ENCODE measurements around the gene MAGI2.
"Not testable (repeated sequence)": the region's sequence is repeated elsewhere in the genome, so short reads cannot be mapped to it uniquely, and the experiment has no call there.

The MAGI2 gene

DNA sequence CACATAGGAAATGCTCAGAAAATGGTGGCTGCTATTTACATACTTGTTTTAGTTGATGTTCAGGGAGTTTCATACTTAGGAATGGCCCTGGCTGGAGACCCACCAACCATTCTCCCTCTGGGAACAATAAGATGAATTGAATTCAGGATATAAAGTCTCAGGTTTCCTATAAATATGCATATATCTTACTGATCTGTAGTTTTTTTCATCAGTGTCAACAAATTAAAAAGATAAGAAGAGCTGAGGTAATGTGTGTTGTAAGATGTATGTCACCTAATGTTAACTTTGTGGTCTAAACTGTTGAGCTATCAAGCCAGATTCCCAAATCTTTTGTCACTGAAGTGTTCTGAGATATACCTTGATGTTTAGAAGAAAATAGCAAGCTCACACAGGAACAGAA lies 457.5 kb downstream of the MAGI2 start:
- H3K4me3 ChIP-seq (ENCODE audit: low read depth, low read length), result no peak overlapping the region
- no peak overlapping the region for H3K9ac ChIP-seq (ENCODE audit: low read length)
- H3K4me1 ChIP-seq (ENCODE audit: control insufficient read depth, insufficient read depth, low read length), result no peaks in the 10 kb centered on the region
- no peaks in the 10 kb centered on the region for H3K36me3 ChIP-seq (ENCODE audit: control insufficient read depth, insufficient read depth, low read length)
- no peaks in the 10 kb centered on the region for H3K27me3 ChIP-seq (ENCODE audit: control insufficient read depth, insufficient read depth, low read length)
- H3K9me3 ChIP-seq (ENCODE audit: control insufficient read depth, insufficient read depth, low read depth, low read length), result no peaks in the 10 kb centered on the region
- no peak overlapping the region for H3K27ac ChIP-seq (ENCODE audit: low read depth, low read length)

DNA sequence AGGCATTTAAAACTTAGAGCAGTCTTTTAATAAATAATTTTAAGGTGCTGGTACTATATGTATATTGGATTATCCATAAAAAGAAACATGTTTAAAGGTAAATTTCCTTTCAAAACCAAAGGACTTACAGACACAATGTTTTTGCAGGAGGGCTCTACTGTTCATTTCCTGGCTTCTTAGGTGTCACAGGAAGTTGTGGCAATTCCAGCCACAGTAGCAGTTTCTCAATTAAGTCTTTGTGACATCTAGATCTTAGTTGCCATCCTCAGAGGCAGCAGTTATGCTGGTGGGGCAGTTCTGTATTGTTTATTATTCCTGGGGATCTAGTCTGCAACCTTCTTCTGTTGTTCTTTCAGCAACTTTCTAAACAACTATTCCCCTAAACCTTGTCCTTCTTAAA lies 460.1 kb downstream of the MAGI2 start:
- no peaks in the 10 kb centered on the region for H3K27me3 ChIP-seq (ENCODE audit: control insufficient read depth, insufficient read depth, low read length)
- no peaks in the 10 kb centered on the region for H3K36me3 ChIP-seq (ENCODE audit: control insufficient read depth, insufficient read depth, low read length)
- no peaks in the 10 kb centered on the region for H3K9me3 ChIP-seq (ENCODE audit: control insufficient read depth, insufficient read depth, low read depth, low read length)
- no peak overlapping the region for H3K9ac ChIP-seq (ENCODE audit: low read length)
- no peak overlapping the region for H3K27ac ChIP-seq (ENCODE audit: low read depth, low read length)
- no peaks in the 10 kb centered on the region for H3K4me1 ChIP-seq (ENCODE audit: control insufficient read depth, insufficient read depth, low read length)
- no peak overlapping the region for H3K4me3 ChIP-seq (ENCODE audit: low read depth, low read length)

DNA sequence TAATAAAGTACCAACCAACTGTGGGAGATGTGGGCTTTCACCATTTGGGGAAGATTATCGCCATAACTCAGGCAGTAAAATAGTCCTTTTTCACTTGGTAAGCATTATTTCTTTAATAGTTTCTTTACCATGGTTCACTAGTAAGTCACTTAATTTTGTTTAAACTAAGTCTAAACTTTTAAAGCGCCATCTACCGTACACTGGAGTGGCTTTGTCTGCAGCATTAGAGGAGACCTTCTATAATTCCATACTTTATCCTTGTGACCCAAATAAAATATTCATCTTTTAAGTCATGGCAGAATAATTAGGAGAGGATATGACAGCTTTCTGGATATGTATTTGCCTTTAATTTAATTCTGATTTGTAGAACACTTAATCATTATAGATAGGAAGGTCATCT lies 468.0 kb downstream of the MAGI2 start:
- Histone ChIP-seq H3K27me3 (ENCODE audit: control insufficient read depth, insufficient read depth, low read length) (no peaks in the 10 kb centered on the region), H3K9ac (ENCODE audit: low read length) (no peak overlapping the region), H3K36me3 (ENCODE audit: control insufficient read depth, insufficient read depth, low read length) (no peaks in the 10 kb centered on the region), H3K9me3 (ENCODE audit: control insufficient read depth, insufficient read depth, low read depth, low read length) (no peaks in the 10 kb centered on the region), H3K27ac (ENCODE audit: low read depth, low read length) (no peak overlapping the region), H3K4me3 (ENCODE audit: low read depth, low read length) (no peak overlapping the region), H3K4me1 (ENCODE audit: control insufficient read depth, insufficient read depth, low read length) (no peaks in the 10 kb centered on the region)

DNA sequence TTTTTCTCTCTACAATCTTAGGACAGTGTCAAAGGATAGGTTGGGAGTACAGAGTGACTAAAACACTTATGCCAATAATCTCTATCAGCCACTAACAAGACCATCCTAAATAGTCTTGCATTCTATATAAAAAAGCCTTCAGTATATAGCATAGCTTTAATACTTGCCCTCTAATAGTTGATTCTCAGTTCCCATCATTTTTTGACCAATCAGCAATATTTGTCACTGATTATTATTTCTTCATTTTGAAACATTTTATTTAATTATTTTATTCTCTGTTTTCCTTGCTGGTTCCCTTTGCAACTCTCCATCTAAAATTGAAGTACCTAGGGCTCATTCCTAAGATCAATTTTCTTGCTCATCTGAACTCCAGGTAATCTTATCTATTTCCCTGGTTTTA lies 470.0 kb downstream of the MAGI2 start:
- Histone ChIP-seq H3K9ac (ENCODE audit: low read length) (no peak overlapping the region), H3K4me1 (ENCODE audit: control insufficient read depth, insufficient read depth, low read length) (no peaks in the 10 kb centered on the region), H3K9me3 (ENCODE audit: control insufficient read depth, insufficient read depth, low read depth, low read length) (no peaks in the 10 kb centered on the region), H3K27ac (ENCODE audit: low read depth, low read length) (no peak overlapping the region), H3K27me3 (ENCODE audit: control insufficient read depth, insufficient read depth, low read length) (no peaks in the 10 kb centered on the region), H3K36me3 (ENCODE audit: control insufficient read depth, insufficient read depth, low read length) (no peaks in the 10 kb centered on the region), H3K4me3 (ENCODE audit: low read depth, low read length) (no peak overlapping the region)

DNA sequence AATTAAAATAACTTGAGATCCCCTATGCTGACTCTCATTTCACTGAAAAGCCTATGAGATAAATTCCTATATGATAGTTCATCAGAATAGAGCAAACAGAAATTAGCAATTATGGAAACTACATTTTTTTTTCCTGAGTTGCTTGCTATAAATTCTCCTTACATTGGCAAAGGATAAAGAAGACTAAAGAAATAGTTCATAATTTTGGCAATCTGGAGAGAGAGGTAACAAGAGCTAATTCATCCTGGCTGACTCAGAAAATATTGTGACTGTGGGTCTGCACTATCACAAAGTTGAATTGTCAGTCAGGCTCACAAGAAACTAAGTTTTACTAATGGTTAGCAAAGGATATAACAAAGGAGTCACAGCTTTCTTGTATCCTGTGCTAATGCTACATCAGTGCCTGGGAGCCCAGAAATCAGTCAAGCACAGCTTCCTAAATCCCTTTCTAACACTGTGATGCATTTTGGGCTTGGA lies 483.0 kb downstream of the MAGI2 start:
- Histone ChIP-seq H3K4me3 (ENCODE audit: low read depth, low read length) (no peak overlapping the region), H3K27ac (ENCODE audit: low read depth, low read length) (no peak overlapping the region), H3K4me1 (ENCODE audit: control insufficient read depth, insufficient read depth, low read length) (peaks cover 8% of the 10 kb centered on the region; the same call in 1 of the 2 replicates), H3K36me3 (ENCODE audit: control insufficient read depth, insufficient read depth, low read length) (no peaks in the 10 kb centered on the region), H3K9ac (ENCODE audit: low read length) (no peak overlapping the region), H3K27me3 (ENCODE audit: control insufficient read depth, insufficient read depth, low read length) (no peaks in the 10 kb centered on the region), H3K9me3 (ENCODE audit: control insufficient read depth, insufficient read depth, low read depth, low read length) (no peaks in the 10 kb centered on the region)

DNA sequence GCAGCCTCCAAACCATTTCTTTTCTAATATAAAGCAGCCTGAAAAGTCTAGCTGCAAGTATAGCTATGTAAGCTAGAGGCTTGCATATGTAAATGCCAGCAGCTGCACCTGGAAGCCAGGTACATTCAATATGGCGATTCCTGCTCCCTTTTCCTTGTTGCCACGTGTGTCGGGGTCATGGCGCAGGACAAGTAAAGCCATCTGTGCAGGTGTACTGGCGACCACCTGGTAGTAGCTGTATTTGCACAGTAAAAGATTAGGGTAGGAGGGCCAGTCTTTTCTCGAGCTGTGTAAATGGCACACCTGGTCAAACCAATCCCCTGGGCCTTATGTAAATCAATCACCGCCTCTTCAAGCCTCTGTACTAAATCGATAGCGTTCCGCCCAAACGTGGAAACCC lies 484.5 kb downstream of the MAGI2 start:
- H3K4me1 ChIP-seq (ENCODE audit: control insufficient read depth, insufficient read depth, low read length), result peaks cover 8% of the 10 kb centered on the region; the same call in 1 of the 2 replicates
- H3K9ac ChIP-seq (ENCODE audit: low read length), result no peak overlapping the region
- H3K27me3 ChIP-seq (ENCODE audit: control insufficient read depth, insufficient read depth, low read length), result no peaks in the 10 kb centered on the region
- no peaks in the 10 kb centered on the region for H3K36me3 ChIP-seq (ENCODE audit: control insufficient read depth, insufficient read depth, low read length)
- no peak overlapping the region for H3K27ac ChIP-seq (ENCODE audit: low read depth, low read length)
- H3K9me3 ChIP-seq (ENCODE audit: control insufficient read depth, insufficient read depth, low read depth, low read length), result no peaks in the 10 kb centered on the region
- H3K4me3 ChIP-seq (ENCODE audit: low read depth, low read length), result no peak overlapping the region

DNA sequence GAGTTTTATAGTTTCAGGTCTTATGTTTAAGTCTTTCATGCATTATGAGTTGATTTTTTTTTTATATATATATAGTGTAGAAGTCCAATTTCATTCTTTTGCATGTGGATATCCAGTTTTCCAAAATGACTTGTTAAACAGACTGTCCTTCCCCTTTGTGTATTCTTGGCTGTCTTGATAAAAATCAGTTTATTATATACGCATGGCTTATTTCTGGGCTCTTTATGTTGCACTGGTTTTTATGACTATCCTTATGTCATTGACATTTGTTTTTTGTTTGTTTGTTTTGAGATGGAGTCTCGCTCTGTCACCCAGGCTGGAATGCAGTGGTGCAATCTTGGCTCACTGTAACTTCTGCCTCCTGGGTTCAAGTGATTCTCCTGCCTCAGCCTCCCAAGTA lies 485.9 kb downstream of the MAGI2 start:
- not testable (repeated sequence) for H3K36me3 ChIP-seq (ENCODE audit: control insufficient read depth, insufficient read depth, low read length); H3K4me1 ChIP-seq (ENCODE audit: control insufficient read depth, insufficient read depth, low read length); H3K27ac ChIP-seq (ENCODE audit: low read depth, low read length); H3K9ac ChIP-seq (ENCODE audit: low read length); H3K4me3 ChIP-seq (ENCODE audit: low read depth, low read length); H3K27me3 ChIP-seq (ENCODE audit: control insufficient read depth, insufficient read depth, low read length); H3K9me3 ChIP-seq (ENCODE audit: control insufficient read depth, insufficient read depth, low read depth, low read length)

DNA sequence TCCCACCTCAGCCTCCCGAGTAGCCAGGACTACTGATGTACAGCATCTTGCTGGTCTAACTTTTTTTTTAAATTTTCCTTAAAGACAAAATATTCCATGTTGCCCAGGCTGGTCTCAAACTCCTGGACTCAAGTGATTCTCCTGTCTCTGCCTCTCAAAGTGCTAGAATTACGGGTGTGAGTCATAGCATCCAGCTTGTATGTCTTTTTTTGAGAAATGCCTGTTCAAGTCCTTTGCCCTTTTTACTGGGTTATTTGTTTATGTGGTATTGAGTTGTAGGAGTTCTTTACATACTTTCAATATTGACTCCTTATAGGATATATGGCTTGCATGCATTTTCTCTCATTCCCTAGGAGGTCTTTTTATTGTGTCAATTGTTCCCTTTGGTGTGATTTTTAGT lies 486.4 kb downstream of the MAGI2 start:
- Histone ChIP-seq H3K36me3 (ENCODE audit: control insufficient read depth, insufficient read depth, low read length) (no peaks in the 10 kb centered on the region), H3K27ac (ENCODE audit: low read depth, low read length) (no peak overlapping the region), H3K9ac (ENCODE audit: low read length) (no peak overlapping the region), H3K4me1 (ENCODE audit: control insufficient read depth, insufficient read depth, low read length) (peaks cover 8% of the 10 kb centered on the region; the same call in 1 of the 2 replicates), H3K27me3 (ENCODE audit: control insufficient read depth, insufficient read depth, low read length) (no peaks in the 10 kb centered on the region), H3K9me3 (ENCODE audit: control insufficient read depth, insufficient read depth, low read depth, low read length) (no peaks in the 10 kb centered on the region), H3K4me3 (ENCODE audit: low read depth, low read length) (no peak overlapping the region)

DNA sequence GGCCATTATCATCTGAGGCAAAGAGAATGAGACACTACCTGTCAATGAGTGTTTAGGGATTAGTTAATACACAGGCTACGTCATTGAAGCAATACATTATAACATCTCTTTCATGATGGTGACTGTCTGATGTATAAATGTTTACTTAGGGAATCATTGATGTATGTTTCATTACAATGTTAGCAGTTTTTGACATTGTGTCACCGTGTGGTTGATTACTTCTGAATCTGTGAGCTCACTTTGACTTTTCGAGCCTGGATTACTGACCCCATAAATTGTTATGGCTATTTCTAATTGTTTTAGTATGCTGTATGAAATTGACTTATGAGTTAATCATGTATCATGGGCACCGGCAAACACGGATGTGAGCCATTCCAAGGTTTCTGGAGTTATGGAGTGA lies 494.0 kb downstream of the MAGI2 start:
- no peaks in the 10 kb centered on the region for H3K27me3 ChIP-seq (ENCODE audit: control insufficient read depth, insufficient read depth, low read length)
- no peak overlapping the region for H3K9ac ChIP-seq (ENCODE audit: low read length)
- H3K4me1 ChIP-seq (ENCODE audit: control insufficient read depth, insufficient read depth, low read length), result no peaks in the 10 kb centered on the region
- no peak overlapping the region for H3K27ac ChIP-seq (ENCODE audit: low read depth, low read length)
- H3K9me3 ChIP-seq (ENCODE audit: control insufficient read depth, insufficient read depth, low read depth, low read length), result 0 out of 2 replicates have a peak, but pooled peaks cover 2% of the 10 kb centered on the region
- H3K4me3 ChIP-seq (ENCODE audit: low read depth, low read length), result no peak overlapping the region
- H3K36me3 ChIP-seq (ENCODE audit: control insufficient read depth, insufficient read depth, low read length), result no peaks in the 10 kb centered on the region

DNA sequence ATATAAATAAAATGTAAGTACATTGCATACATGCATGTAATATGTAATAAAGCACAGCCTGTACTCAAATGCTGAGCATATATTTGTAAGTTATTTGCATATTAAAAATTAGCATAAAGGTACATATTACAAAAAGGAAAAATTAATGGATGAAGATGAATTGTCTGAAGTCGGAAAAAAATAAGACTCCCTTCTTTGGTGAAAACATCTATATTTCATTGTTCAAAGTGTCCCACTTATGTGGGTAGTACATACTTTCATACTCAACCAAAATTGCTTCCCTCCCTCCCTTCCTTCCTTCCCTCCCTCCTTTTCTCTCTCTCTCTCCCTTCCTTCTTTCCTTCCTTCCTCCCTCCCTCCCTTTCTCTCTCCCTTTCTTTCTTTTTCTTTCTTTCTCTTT lies 498.1 kb downstream of the MAGI2 start:
- Histone ChIP-seq H3K4me3 (ENCODE audit: low read depth, low read length) (no peak overlapping the region), H3K27me3 (ENCODE audit: control insufficient read depth, insufficient read depth, low read length) (no peaks in the 10 kb centered on the region), H3K27ac (ENCODE audit: low read depth, low read length) (no peak overlapping the region), H3K4me1 (ENCODE audit: control insufficient read depth, insufficient read depth, low read length) (no peaks in the 10 kb centered on the region), H3K36me3 (ENCODE audit: control insufficient read depth, insufficient read depth, low read length) (no peaks in the 10 kb centered on the region), H3K9me3 (ENCODE audit: control insufficient read depth, insufficient read depth, low read depth, low read length) (0 out of 2 replicates have a peak, but pooled peaks cover 2% of the 10 kb centered on the region), H3K9ac (ENCODE audit: low read length) (no peak overlapping the region)

DNA sequence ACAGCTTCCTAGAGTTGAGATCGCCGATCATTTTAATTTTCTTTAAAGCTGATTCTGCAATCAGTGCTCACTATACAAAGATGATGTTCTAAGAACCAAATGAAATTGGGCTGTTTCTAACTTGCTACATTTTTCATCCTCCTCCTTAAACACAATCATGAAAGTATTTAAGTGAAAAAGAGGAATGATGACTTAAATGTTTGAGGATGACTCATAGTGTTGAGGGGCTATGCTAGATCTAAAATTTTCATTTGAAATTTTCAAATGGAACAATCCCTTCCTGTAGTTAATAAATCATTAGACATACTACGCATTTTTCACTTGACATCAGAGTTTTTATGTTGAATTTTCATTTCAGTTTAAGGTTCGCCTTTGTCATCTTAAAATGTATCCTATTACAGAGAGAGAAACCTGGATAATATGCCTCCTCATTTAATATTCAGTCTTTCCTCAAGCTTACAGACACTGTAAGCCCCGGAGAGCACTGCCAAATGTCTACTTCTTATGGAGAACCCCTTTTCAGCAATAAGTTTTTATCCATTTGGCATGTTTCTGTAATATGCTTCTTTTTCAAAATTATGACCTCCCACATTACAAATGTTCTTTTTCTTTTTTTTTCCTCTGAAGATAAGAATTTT lies 499.6 kb downstream of the MAGI2 start:
- H3K4me1 ChIP-seq (ENCODE audit: control insufficient read depth, insufficient read depth, low read length), result no peaks in the 10 kb centered on the region
- H3K4me3 ChIP-seq (ENCODE audit: low read depth, low read length), result no peak overlapping the region

More for the DNA sequence above, 499.6 kb downstream of the MAGI2 start:
- Histone ChIP-seq H3K36me3 (ENCODE audit: control insufficient read depth, insufficient read depth, low read length) (no peaks in the 10 kb centered on the region), H3K27ac (ENCODE audit: low read depth, low read length) (no peak overlapping the region), H3K27me3 (ENCODE audit: control insufficient read depth, insufficient read depth, low read length) (no peaks in the 10 kb centered on the region), H3K9me3 (ENCODE audit: control insufficient read depth, insufficient read depth, low read depth, low read length) (0 out of 2 replicates have a peak, but pooled peaks cover 2% of the 10 kb centered on the region), H3K9ac (ENCODE audit: low read length) (no peak overlapping the region)

Measured in HUES6 (cell line).